Activated CD4-positive, CD25-positive, alpha-beta regulatory T cell treated with anti-CD3 and anti-CD28 coated beads, Interleukin-2, amount 50 U/mL, for 24 hours (primary cell): ENCODE measurements around the gene MTA1.

ENCODE experiments used
- ATAC-seq, 2 donors: fragments of 150-1000 bp; cut with Tn5 transposase; one replicate each; pipeline ENCODE4 v1.10.0; 2021; ENCODE audit warnings: mild to moderate bottlenecking in 1 of 2, moderate library complexity in 1 of 2

MTA1 gene

GRCh38 chr14:105446971-105447370 is 27.3 kb downstream of the MTA1 start:
- ATAC-seq = no peak

GRCh38 chr14:105447651-105448640 is 28.3 kb downstream of the MTA1 start:
- no peak for ATAC-seq

GRCh38 chr14:105448706-105449111 is 29.1 kb downstream of the MTA1 start:
- peak; percentile 80 to 86 for ATAC-seq

GRCh38 chr14:105449276-105450122 is 29.9 kb downstream of the MTA1 start:
- ATAC-seq = no peak

- ATAC-seq = no peak
These were observed 30.5 kb downstream of the MTA1 start for GRCh38 chr14:105450123-105450505.

GRCh38 chr14:105450864-105451720 is 31.5 kb downstream of the MTA1 start:
- no peak for ATAC-seq

- no peak for ATAC-seq
These were observed 33.3 kb downstream of the MTA1 start for GRCh38 chr14:105452963-105453362.

- ATAC-seq = no peak
These were observed 34.2 kb downstream of the MTA1 start for GRCh38 chr14:105453847-105454246.

- ATAC-seq = no peak
These were observed 35.5 kb downstream of the MTA1 start for GRCh38 chr14:105455086-105455640.

GRCh38 chr14:105455766-105456660 is 36.4 kb downstream of the MTA1 start:
- ATAC-seq = no peak

GRCh38 chr14:105456736-105457617 is 37.4 kb downstream of the MTA1 start:
- no peak for ATAC-seq

- ATAC-seq = no peak
These were observed 38.4 kb downstream of the MTA1 start for GRCh38 chr14:105458010-105458409.

GRCh38 chr14:105458571-105458970 is 38.9 kb downstream of the MTA1 start:
- no peak for ATAC-seq

GRCh38 chr14:105460116-105460515 is 40.5 kb downstream of the MTA1 start:
- no peak for ATAC-seq

GRCh38 chr14:105460616-105461015 is 41.0 kb downstream of the MTA1 start:
- ATAC-seq = no peak

GRCh38 chr14:105461903-105462302 is 42.3 kb downstream of the MTA1 start:
- ATAC-seq = no peak

GRCh38 chr14:105464501-105464900 is 44.9 kb downstream of the MTA1 start:
- ATAC-seq = no peak

- no peak for ATAC-seq
These were observed 45.8 kb downstream of the MTA1 start for GRCh38 chr14:105465209-105466031.
